ENCODE data around the gene MAIP1.
A peak's percentile ranks its signal among the peaks of the same experiment; 100 is the strongest.

The MAIP1 gene

DNA sequence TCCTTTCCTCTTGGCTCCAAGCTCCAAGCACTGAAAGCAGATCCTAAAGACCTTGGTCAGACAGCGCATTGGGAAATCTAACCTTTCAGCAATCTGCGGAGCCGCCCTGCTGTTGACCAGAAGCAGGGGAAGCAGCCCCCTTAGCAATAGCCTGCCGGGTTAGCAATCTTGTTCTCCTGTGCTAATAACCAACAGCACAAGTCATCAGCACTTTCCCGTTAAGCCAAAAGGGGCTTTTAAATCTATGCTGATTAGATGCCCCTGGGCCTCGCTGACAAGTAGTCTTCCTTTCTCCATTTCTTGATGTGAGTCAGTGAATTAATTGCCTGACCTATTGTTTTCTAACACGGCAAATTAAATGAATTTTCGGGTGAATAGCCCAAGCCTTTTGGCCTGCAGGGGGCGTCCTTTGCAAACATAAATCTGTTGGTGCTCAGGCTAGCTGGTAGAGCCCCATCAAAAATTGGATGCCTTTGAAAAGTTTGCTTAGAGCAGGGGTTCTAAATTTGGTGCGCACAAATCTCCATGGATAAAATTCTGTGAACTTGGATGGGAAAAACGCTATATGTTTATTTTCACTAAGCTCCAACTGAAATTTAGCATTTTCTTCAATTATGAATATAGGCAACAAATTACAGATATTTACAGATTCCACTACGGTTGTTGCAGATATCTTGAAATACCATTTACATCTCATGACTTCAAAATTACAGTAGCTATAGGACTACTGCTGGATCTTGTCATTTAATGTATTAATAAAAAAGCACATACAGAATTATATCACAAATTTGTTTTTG is 24.6 kb downstream of the MAIP1 start:
- no peak overlapping the region for H3K27ac ChIP-seq
- TF ChIP-seq, protein P1, sequence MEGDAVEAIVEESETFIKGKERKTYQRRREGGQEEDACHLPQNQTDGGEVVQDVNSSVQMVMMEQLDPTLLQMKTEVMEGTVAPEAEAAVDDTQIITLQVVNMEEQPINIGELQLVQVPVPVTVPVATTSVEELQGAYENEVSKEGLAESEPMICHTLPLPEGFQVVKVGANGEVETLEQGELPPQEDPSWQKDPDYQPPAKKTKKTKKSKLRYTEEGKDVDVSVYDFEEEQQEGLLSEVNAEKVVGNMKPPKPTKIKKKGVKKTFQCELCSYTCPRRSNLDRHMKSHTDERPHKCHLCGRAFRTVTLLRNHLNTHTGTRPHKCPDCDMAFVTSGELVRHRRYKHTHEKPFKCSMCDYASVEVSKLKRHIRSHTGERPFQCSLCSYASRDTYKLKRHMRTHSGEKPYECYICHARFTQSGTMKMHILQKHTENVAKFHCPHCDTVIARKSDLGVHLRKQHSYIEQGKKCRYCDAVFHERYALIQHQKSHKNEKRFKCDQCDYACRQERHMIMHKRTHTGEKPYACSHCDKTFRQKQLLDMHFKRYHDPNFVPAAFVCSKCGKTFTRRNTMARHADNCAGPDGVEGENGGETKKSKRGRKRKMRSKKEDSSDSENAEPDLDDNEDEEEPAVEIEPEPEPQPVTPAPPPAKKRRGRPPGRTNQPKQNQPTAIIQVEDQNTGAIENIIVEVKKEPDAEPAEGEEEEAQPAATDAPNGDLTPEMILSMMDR (conservative IDR thresholded peaks at IDR 0.05) = peak; percentile 86

DNA sequence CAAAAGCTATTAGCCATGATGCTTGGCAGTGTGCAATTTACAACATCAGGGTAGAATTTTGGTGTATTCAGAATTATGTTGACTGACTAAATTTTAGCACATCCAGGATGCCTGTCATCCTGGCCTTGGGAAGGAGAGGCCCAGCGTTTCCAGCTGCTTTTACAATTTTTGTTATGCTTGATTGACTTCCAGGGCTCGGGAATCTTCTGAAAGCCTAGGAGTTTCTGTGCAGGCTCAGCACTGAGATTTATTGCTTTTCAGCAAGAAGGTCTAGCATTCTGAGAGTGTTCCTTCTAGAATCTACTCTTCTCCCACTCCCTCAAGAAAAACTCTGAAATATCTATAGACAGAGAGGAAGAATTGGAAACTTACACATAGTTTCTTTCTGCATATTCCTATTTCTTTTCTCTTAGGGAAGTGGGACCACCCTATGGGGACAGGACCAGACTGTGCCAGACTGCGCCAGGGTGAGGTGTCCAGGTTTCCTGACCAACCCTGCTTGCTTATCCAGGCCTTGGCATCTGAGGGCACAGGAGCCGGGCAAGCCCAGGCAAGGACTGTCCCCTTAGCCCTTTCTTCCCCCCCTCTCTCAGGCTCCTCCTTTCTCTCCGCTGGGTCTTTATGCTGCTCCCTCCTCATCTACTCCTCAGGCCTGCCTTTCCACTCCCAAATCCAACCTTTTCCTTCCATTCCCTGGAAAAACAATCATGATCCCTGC is 26.9 kb downstream of the MAIP1 start:
- H3K27ac ChIP-seq = no peak overlapping the region
- TF ChIP-seq, protein P1 (conservative IDR thresholded peaks at IDR 0.05) = no peak

DNA sequence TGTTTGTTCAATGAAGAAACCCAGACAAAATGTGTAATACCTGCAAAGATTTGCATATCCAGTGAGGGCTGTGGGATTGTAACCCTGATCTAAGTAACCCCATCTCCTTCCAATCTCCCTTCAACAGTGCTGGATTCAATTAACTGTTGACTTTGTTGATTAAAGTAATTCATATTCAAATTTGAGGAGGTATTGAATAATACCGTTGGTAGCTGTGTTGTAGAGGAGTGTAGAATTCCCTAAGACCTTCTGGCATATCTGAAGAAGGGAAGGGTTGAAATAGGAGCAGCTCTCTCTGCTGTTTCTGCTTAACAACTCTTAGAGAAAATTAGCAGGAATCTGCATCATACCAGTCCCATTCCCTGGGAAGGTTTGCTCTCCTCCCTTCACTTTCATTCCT is 28.2 kb downstream of the MAIP1 start:
- H3K27ac ChIP-seq = no peak overlapping the region
- TF ChIP-seq, protein P1 (conservative IDR thresholded peaks at IDR 0.05) = no peak

DNA sequence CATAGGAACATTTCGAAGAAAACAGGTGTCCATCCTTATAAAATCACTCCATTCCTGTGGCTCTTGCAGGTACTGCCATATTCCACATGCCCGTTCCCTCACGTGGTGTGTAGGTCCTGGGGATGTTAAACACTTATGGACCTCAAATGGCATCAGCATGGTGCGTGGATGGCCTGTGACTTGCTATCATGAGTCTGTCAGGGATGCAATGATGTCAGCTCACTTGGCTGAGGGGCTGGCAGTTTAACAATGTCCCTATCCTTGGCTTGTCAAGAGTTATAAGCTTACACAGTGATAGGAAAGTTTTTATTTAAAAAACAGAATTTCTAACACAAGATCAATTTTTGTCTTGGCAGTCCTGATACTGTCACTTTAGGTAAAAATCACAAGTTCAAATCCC is 28.8 kb downstream of the MAIP1 start:
- TF ChIP-seq, protein P1 (conservative IDR thresholded peaks at IDR 0.05) = no peak

DNA sequence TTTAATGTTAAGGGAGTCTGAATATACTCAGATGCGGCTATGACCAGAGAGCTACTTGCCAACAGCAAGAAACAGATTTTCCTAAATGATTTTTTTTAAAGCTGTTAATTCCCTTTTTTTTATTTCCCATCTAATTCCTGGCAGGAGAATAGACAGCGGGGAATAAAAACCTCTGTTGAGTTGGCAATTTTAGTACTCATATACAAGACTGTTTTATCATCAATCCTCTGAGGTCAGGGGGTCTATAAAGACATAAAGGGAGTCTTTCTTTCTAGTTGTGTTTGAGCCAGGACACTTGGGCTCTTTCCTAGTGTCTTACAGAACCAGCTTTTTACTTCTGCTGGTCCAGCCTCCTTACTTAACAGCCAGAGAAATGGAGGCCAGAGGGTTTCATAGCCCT is 29.4 kb downstream of the MAIP1 start:
- no peak overlapping the region for H3K27ac ChIP-seq
- TF ChIP-seq, protein P1 (conservative IDR thresholded peaks at IDR 0.05) = no peak

More for the DNA sequence above, 28.8 kb downstream of the MAIP1 start:
- H3K27ac ChIP-seq = no peak overlapping the region

DNA sequence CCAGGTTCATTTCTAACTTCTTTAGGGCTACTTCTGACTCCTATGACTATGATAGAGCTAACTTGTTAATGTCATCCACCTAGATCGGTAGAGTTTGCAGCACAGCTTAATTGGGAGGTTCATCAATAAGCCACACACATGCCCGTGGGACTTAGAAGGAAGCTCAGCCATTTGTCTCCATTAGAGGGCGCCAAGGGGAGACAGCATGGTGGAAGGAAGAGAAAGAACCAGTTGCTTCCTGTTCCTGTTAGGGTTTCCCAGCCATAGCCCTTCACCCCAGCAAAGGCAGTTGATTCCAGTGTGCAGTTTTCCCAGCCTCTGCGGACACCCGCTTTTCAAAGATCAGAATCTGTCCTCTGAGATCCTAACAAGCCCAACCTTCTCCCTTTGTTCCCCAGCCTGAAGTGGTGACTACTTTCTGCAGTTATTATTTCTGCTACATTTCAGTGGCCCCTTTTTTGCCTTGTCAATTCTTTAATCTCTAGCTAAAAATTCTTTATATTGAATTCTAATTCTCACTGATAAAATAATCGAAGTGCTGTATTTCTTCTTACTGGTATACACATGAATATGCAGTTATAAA is 30.3 kb downstream of the MAIP1 start:
- TF ChIP-seq, protein P1 (conservative IDR thresholded peaks at IDR 0.05) = peak; percentile 78
- H3K27ac ChIP-seq = no peak overlapping the region

DNA sequence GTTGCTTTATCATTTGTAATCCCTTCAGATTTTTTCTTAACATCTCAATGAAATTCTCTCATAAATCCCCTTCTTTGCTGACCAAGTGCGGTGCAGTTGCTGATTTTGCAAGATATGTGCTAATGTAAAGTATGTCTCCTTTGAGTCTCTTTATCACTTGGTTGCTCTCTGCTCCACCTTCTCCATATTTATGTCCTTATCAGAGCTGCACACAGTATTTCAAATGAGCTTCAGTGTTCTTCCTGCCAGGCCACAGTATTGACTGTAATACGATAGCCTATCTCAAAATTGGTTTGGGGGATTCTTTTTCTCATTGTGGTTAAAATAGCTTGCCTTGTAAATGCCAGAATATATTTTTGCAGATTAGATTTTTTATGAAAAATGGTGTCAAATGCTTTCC is 32.2 kb downstream of the MAIP1 start:
- no peak overlapping the region for H3K27ac ChIP-seq
- TF ChIP-seq, protein P1 (conservative IDR thresholded peaks at IDR 0.05) = no peak
